GM19238 (cell line): Measurements from ENCODE around the gene CEP85L.

ENCODE experiments used
- DNase-seq: peaks from one replicate; pipeline ENCODE4 v3.0.0; 2011; ENCODE audit warnings: low spot score; ENCODE audit not compliant: insufficient read length

Gene CEP85L

DNA sequence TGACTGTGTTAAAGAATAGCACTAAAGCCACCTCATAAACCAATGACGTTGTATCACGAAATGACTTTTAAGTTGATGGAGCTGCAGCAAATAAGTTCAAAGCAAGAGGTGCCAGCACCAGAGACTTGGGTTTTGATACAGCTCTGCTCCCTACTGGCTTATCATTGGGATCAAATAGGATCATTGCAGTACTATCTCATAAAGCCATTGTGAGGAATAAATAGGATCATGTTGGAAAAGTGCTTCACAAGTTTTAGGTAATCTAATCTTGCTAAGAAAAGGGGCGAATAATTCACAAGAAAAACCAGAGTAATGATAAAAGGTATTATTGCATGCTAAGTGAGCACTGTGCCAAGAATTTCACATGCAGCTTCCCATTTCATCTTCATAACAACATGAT lies 10.4 kb upstream of the CEP85L start:
- no peak for DNase-seq

- DNase-seq = no peak
These were observed 8.8 kb upstream of the CEP85L start for GRCh38 chr6:118660218-118660569.

GRCh38 chr6:118659513-118660217 lies 8.3 kb upstream of the CEP85L start:
- no peak for DNase-seq

GRCh38 chr6:118656847-118657451 lies 5.6 kb upstream of the CEP85L start:
- no peak for DNase-seq

GRCh38 chr6:118652051-118652615 lies 742 bp upstream of the CEP85L start:
- DNase-seq = no peak

DNA sequence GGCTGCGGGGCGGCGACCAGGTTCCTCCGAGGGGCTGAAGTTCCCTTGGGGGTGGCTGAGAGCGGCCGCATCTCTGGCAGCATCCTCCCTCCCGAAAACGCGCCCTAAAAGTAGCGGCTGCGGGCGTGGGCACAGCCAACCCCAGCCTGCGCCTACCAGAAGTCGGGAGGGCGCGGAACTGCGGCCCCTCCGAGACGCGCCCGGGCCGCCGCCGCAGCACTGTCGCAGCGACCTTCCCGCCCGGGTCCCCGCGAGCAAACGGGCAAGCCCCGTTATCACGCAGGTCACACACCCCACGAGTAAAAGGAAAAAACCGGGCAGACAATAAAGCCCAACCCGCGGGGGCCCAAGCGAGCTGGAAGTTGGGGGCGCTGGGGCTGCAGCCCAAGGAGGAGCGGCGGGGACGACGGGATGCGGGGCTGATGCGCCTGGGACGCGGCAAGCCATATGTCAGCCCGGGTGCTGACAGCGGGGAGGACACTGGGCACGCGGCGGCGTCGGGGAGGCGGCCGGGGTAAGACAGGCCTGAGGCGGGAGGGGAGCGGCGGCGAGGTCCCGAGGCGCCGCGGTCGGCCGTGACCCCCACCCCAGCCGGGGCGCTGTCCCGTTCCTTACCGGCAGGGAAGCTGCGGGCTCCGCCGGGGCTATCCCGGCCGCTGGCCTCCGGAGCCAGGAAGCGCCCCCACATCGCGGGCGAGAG lies 659 bp downstream of the CEP85L start:
- DNase-seq = no peak

- no peak for DNase-seq
These were observed 1.3 kb downstream of the CEP85L start for GRCh38 chr6:118649918-118650581.

DNA sequence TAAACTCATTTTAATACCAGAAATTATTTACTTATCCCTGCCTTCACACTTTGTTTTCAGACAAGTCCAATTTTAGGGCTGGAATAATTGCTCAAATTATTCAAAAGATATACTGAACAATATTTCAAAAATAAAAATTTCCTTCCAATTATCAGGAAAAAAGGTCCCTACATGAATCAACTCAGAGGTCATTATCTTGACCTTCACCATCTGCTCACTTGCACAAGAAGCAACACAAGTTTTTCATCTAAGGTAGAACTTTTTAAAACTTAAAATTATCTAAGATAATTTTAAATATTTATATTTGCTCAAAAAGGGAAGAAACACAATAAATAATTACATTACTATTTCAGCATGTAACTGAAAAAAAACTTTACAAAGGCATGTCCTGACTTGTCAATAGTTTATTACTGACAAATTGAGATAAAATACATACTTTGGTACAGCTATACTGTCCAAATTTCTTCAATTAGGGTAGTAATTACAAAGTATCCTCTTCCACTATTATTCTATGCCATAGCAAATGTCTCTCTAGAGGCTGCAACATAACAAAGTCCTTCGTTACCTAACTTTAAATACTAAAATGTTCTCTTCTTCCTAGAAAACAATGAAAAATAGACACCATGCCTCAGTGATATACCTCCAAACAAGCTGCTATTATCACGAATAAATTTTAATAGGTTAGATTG lies 2.4 kb downstream of the CEP85L start:
- no peak for DNase-seq

DNA sequence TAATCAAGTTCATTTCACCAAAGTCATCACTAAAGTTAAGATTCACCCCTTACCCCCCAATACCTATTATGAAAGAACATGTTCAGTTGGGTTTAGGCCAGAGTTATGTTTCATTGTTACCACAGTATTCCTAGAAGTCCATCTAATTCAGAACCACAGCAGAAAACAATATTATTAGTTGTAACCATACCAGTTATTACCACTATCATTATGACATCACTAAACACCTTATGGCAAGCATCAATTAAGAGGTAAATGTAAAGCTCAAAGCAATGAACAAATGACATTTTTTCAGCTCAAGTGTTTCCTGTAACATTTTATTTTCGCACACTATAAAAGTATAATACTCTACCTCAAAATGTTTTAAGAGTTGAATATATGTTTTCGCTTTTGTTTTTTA lies 4.4 kb downstream of the CEP85L start:
- DNase-seq = no peak

- DNase-seq = no peak
These were observed 6.0 kb downstream of the CEP85L start for GRCh38 chr6:118645395-118645794.

GRCh38 chr6:118644007-118644406 lies 7.4 kb downstream of the CEP85L start:
- no peak for DNase-seq

GRCh38 chr6:118641042-118641441 lies 10.3 kb downstream of the CEP85L start:
- no peak for DNase-seq

DNA sequence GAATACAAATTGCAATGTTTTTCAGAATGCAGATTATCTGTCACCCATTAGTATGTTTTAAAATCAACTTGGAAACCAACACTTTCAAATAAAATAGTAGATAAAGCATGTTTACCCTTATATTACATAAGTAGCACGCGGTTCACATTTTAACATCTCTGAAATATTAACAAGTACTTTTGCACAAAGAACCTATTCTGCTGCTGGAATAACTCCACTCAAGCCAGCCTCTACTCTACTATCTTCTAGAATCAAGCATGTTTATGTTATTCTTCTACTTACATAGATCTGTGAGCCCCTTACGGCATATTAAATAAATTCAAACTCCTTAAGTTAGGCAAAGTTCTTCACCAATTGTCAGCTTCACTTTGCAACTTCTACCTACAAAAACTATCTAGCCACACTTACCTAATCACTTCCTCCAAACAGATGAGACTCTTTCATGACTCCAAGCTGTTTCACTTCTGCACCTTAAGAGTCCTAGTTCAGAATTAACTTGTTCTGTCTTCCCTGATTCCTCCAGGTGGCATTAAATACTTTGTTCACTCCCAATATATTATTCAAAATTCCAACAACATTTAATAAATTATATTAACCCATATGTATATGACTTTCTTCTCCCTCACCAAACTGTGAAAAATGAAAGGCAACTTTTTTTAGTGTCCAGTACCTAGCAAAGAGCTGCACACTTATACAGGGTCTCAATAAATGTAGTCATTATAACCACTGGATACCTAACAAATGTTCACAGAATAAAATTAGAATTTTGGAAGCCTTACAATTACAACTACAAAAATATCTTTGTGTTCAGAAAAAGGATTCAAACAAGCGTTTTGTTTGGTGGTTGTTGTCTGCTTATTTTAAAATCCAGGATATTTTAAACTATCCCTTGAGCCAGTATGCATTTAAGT lies 12.1 kb downstream of the CEP85L start:
- DNase-seq = no peak

- DNase-seq = no peak
These were observed 13.1 kb downstream of the CEP85L start for GRCh38 chr6:118638288-118638687.

- DNase-seq = no peak
These were observed 15.3 kb downstream of the CEP85L start for GRCh38 chr6:118635909-118636735.

- no peak for DNase-seq
These were observed 19.0 kb downstream of the CEP85L start for GRCh38 chr6:118632359-118632758.

DNA sequence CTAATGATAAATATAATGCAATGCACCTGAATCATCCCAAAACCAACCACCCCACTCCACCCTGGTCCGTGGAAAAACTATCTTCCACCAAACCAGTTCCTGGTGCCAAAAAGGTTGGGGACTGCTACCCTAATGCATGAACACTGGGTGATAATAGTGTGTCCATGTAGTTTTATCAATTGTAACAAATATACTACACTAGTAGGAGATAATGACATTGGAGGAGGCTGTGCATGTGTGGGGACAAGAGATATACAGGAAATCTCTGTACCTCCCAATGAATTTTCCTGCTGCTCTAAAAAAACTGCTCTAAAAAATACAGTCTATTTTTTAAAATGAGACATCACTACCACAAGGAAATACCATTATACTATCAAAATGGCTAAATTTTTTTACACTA lies 20.5 kb downstream of the CEP85L start:
- no peak for DNase-seq

DNA sequence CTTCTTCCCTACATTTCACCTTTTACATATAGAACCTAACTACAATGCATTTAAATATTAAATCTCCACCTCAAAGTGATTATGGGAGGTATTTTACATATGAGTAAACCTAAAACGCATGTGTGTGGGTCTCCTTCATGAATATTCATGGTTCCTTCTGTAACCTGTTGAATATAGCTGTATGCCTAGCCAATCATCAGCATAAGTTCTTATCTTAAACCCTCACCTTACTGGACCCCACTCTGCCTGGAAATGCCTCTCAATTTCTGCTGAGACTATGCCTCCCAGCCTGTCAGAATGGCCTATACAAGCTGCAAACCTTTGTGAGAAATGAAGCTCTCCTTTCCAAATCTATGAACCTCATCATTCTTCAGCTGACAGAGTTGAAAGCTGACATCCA lies 21.3 kb downstream of the CEP85L start:
- DNase-seq = no peak

GRCh38 chr6:118627724-118628123 lies 23.7 kb downstream of the CEP85L start:
- DNase-seq = no peak
